CD14-positive monocyte (primary cell): ENCODE results near the gene SLC66A2. TPM values are rescaled to one million over a fixed set of nuclear protein-coding genes. Genes with fewer than 3 reads are reported as not detected.

ENCODE experiments used
- DNase-seq, 3 donors: peaks; one replicate each; pipeline ENCODE4 v3.0.0-alpha.2; 2011 to 2022
- H2AFZ ChIP-seq: 2 replicates; pipeline ENCODE4 v1.6.0; 2012; ENCODE audit warnings: mild to moderate bottlenecking, low read depth, low read length, inconsistent platforms; ENCODE audit not compliant: insufficient read depth, poor library complexity, severe bottlenecking
- H3K27ac ChIP-seq, 2 donors: 1 replicate in 1 of 2; 2 replicates in 1 of 2; pipeline ENCODE4 v1.5.1; 2012 to 2013; ENCODE audit warnings: low read length in 2 of 2, control low read depth in 1 of 2, inconsistent platforms in 1 of 2, low read depth in 1 of 2, mild to moderate bottlenecking in 1 of 2
- H3K27me3 ChIP-seq, 2 donors: one replicate each; pipeline versions ENCODE4 v1.6.0 to v1.6.1; 2011 to 2013; ENCODE audit warnings: low read length in 2 of 2; ENCODE audit not compliant: control insufficient read depth in 2 of 2, insufficient read depth in 2 of 2
- H3K36me3 ChIP-seq, 2 donors: replicated peaks in 1 of 2; 1 replicate in 1 of 2; 2 replicates in 1 of 2; pipeline versions ENCODE4 v1.5.1 to v1.6.1; 2012 to 2013; ENCODE audit warnings: low read length in 2 of 2, control low read depth in 1 of 2, inconsistent platforms in 1 of 2, mild to moderate bottlenecking in 1 of 2; ENCODE audit not compliant: insufficient read depth in 2 of 2, control insufficient read depth in 1 of 2
- H3K4me1 ChIP-seq, 2 donors: 1 replicate in 1 of 2; 2 replicates in 1 of 2; pipeline versions ENCODE4 v1.5.1 to v1.6.1; 2012 to 2013; ENCODE audit warnings: low read length in 2 of 2, control low read depth in 1 of 2, inconsistent platforms in 1 of 2, mild to moderate bottlenecking in 1 of 2, moderate library complexity in 1 of 2; ENCODE audit not compliant: insufficient read depth in 2 of 2, control insufficient read depth in 1 of 2
- H3K4me2 ChIP-seq: replicated peaks from 2 replicates; pipeline ENCODE3; 2012; ENCODE audit warnings: low read length, moderate library complexity, mild to moderate bottlenecking; ENCODE audit not compliant: poor library complexity, severe bottlenecking; ENCODE audit errors: extremely low read depth
- H3K4me3 ChIP-seq, 3 experiments: fragments of 200-600 bp in 1 of 3; sonication (generic) in 1 of 3; replicated peaks in 1 of 3; 1 replicate in 2 of 3; 2 replicates in 1 of 3; pipeline ENCODE4 v1.5.1; 2011 to 2013; ENCODE audit warnings: low read length in 3 of 3, mild to moderate bottlenecking in 3 of 3, control low read depth in 2 of 3, low read depth in 2 of 3, inconsistent platforms in 1 of 3, moderate library complexity in 1 of 3
- H3K79me2 ChIP-seq: 2 replicates; pipeline ENCODE4 v1.6.0; 2012; ENCODE audit warnings: mild to moderate bottlenecking, control low read depth, inconsistent platforms, low read length, moderate library complexity; ENCODE audit not compliant: insufficient read depth
- H3K9ac ChIP-seq: 2 replicates; pipeline ENCODE4 v1.6.0; 2017; ENCODE audit warnings: low read length, mild to moderate bottlenecking; ENCODE audit not compliant: insufficient read depth, poor library complexity, severe bottlenecking
- H3K9me3 ChIP-seq, 2 donors: replicated peaks in 1 of 2; 1 replicate in 1 of 2; 2 replicates in 1 of 2; pipeline versions ENCODE4 v1.5.1 to v1.6.1; 2012 to 2013; ENCODE audit warnings: low read length in 2 of 2, control low read depth in 1 of 2; ENCODE audit not compliant: control insufficient read depth in 1 of 2, insufficient read depth in 1 of 2
- H4K20me1 ChIP-seq: 2 replicates; pipeline ENCODE4 v1.6.0; 2012; ENCODE audit warnings: mild to moderate bottlenecking, low read length, control low read depth, moderate library complexity; ENCODE audit not compliant: insufficient read depth
- H3K27ac Mint-ChIP-seq, 7 donors: one replicate each; pipeline ENCODE4 v1.8.0; 2020; ENCODE audit warnings: mild to moderate bottlenecking in 7 of 7, mixed read lengths in 7 of 7, moderate library complexity in 6 of 7, inconsistent platforms in 2 of 7
- H3K27me3 Mint-ChIP-seq, 3 donors: one replicate each; pipeline ENCODE4 v1.8.0; 2021 to 2022; ENCODE audit warnings: low read depth in 3 of 3, mild to moderate bottlenecking in 3 of 3, mixed read lengths in 3 of 3, moderate library complexity in 3 of 3, inconsistent platforms in 1 of 3
- H3K36me3 Mint-ChIP-seq, 2 donors: one replicate each; pipeline ENCODE4 v1.8.0; 2020; ENCODE audit warnings: mixed read lengths in 2 of 2, inconsistent platforms in 1 of 2, mild to moderate bottlenecking in 1 of 2
- H3K4me1 Mint-ChIP-seq: one replicate; pipeline ENCODE4 v1.8.0; 2020; ENCODE audit warnings: mild to moderate bottlenecking, mixed read lengths
- H3K4me3 Mint-ChIP-seq, 2 donors: one replicate each; pipeline ENCODE4 v1.8.0; 2020; ENCODE audit warnings: mild to moderate bottlenecking in 2 of 2, mixed read lengths in 2 of 2, moderate library complexity in 1 of 2
- H3K9me3 Mint-ChIP-seq, 7 donors: one replicate each; pipeline ENCODE4 v1.8.0; 2020 to 2022; ENCODE audit warnings: mixed read lengths in 7 of 7, mild to moderate bottlenecking in 6 of 7, moderate library complexity in 6 of 7, inconsistent platforms in 2 of 7
- WGBS: methylation state at CpG from one replicate; pipeline ENCODE4 v1.1.5; 2013; ENCODE audit warnings: missing lambda C conversion rate; ENCODE audit not compliant: insufficient coverage; 5-methylcytosine and 5-hydroxymethylcytosine counted together
- intact Hi-C, 2 donors: fragments of 100-400 bp; cut with micrococcal nuclease; formaldehyde crosslinking; loops; one replicate each; pipeline versions ENCODE4 v1.15.0 to v1.15.1; 2023
- polyA plus RNA-seq, 3 donors: library from polyadenylated mRNA; depleted of rRNA in 1 of 3; unstranded in 2 of 3; stranded (reverse) in 1 of 3; fragments of 300-500 nt in 2 of 3; fragments of >200 nt in 1 of 3; fragmentation: Illumina TruSeq in 2 of 3; gene quantifications; 1 replicate in 2 of 3; 2 replicates in 1 of 3; pipeline ENCODE4 v1.2.3, GENCODE V29; 2012 to 2021
- TF ChIP-seq, protein P1 (sequence below): fragments of 200-600 bp; IDR thresholded peaks from one replicate; pipeline ENCODE4 v1.8.0; 2022; ENCODE audit warnings: antibody characterized with exemption, mild to moderate bottlenecking

SLC66A2 gene
- polyA plus RNA-seq, 3 donors: 26.8 to 42.6 (median 33.8) TPM

DNA sequence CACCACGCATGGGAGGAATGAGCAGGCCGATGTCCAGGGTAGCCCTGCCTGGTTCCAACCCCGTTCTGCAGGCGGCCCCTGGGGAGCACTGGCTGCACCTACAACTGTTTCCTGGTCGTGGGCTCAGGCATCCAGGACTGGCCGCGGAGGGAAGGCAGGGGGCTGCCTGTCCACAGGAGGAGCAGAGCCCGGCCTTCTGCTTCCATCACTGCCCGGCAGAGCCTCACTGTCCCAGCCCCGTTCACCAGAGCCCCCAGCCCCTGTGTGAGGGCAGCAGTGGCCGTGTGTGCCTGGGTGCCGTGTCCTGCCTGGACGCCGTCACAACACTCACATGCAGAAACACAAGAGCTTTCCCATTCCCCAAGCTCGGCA is 97.5 kb downstream of the SLC66A2 start:
- peaks cover 0 to 4% (median 0%) of the 10 kb centered on the region in 3 donors for H3K27me3 Mint-ChIP-seq
- H2AFZ ChIP-seq: no peak overlapping the region
- H4K20me1 ChIP-seq: no peaks in the 10 kb centered on the region
- H3K36me3 ChIP-seq: no peaks in the 10 kb centered on the region
- no peak overlapping the region for H3K4me3 Mint-ChIP-seq
- no peak overlapping the region for H3K27ac ChIP-seq
- peaks cover 0 to 11% (median 3%) of the 10 kb centered on the region in 7 donors for H3K9me3 Mint-ChIP-seq
- TF ChIP-seq, protein P1, sequence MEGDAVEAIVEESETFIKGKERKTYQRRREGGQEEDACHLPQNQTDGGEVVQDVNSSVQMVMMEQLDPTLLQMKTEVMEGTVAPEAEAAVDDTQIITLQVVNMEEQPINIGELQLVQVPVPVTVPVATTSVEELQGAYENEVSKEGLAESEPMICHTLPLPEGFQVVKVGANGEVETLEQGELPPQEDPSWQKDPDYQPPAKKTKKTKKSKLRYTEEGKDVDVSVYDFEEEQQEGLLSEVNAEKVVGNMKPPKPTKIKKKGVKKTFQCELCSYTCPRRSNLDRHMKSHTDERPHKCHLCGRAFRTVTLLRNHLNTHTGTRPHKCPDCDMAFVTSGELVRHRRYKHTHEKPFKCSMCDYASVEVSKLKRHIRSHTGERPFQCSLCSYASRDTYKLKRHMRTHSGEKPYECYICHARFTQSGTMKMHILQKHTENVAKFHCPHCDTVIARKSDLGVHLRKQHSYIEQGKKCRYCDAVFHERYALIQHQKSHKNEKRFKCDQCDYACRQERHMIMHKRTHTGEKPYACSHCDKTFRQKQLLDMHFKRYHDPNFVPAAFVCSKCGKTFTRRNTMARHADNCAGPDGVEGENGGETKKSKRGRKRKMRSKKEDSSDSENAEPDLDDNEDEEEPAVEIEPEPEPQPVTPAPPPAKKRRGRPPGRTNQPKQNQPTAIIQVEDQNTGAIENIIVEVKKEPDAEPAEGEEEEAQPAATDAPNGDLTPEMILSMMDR: no peak
- H3K4me1 Mint-ChIP-seq: peaks cover 10% of the 10 kb centered on the region
- H3K27ac Mint-ChIP-seq: no peak overlapping the region
- no peak overlapping the region for H3K9ac ChIP-seq
- 90% methylated on average over 10 of the region's 15 CpGs for WGBS
- H3K4me3 ChIP-seq: no peak overlapping the region
- no peak overlapping the region for H3K4me2 ChIP-seq
- no peaks in the 10 kb centered on the region for H3K36me3 Mint-ChIP-seq
- no peaks in the 10 kb centered on the region for H3K27me3 ChIP-seq
- H3K79me2 ChIP-seq: no peaks in the 10 kb centered on the region
- peaks cover 0 to 5% of the 10 kb centered on the region in 2 donors for H3K9me3 ChIP-seq
- no peak for DNase-seq
- H3K4me1 ChIP-seq: peaks cover 0 to 9% of the 10 kb centered on the region in 2 donors
- intact Hi-C loops: no loop called here

DNA sequence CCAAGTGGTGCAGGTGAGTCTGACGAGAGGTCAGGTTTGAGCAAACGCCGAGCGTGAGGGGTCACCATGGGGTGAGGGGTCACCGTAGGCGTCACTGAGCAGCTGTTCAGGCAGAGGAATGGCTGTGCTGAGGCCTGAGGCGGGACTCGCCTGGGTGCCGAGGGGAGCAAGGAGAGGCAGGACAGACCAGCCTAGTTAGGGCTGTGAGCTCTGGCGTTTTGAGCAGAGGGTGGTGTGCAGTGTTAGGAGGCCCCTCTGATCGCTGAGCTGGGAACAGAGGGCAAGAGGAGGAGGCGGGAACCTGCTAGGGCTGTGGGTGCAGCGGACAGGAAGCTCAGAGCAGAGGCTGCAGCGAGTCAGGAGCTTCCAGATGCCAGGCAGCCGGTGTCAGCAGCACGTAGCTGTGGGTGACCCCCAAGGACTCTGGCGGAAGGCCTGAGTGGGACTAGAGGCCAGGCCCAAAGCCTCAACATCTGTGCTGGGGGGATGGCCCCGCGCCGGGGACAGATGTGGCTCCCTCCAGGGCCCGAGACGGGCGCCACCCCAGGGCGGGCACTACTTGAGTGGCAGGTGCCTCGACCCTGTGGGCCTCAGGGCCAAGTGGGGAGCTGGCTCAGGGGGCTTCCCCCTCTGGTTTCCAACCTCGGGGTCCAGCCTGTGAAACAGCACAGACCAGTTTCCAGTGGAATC is 98.0 kb downstream of the SLC66A2 start:
- no peaks in the 10 kb centered on the region for H3K79me2 ChIP-seq
- intact Hi-C loops: no loop called here

More for the DNA sequence above, 98.0 kb downstream of the SLC66A2 start:
- no peak overlapping the region for H3K4me3 ChIP-seq
- H3K27me3 Mint-ChIP-seq: peaks cover 0 to 4% (median 0%) of the 10 kb centered on the region in 3 donors
- H4K20me1 ChIP-seq: no peaks in the 10 kb centered on the region
- H3K4me1 ChIP-seq: peaks cover 0 to 9% of the 10 kb centered on the region in 2 donors
- no peak overlapping the region for H3K27ac ChIP-seq
- no peak overlapping the region for H2AFZ ChIP-seq
- no peak for DNase-seq
- H3K9ac ChIP-seq: no peak overlapping the region
- H3K27me3 ChIP-seq: no peaks in the 10 kb centered on the region
- no peak overlapping the region for H3K4me3 Mint-ChIP-seq
- peaks cover 0 to 13% (median 2%) of the 10 kb centered on the region in 7 donors for H3K9me3 Mint-ChIP-seq
- peak overlapping the region in 2 of 7 donors; percentile 24 to 64 for H3K27ac Mint-ChIP-seq
- no peaks in the 10 kb centered on the region for H3K36me3 ChIP-seq
- peaks cover 0 to 11% of the 10 kb centered on the region in 2 donors for H3K9me3 ChIP-seq
- no peak overlapping the region for H3K4me2 ChIP-seq
- no peaks in the 10 kb centered on the region for H3K36me3 Mint-ChIP-seq
- H3K4me1 Mint-ChIP-seq: peaks cover 10% of the 10 kb centered on the region
- WGBS: 77% methylated on average over 24 of the region's 26 CpGs
- TF ChIP-seq, protein P1: no peak
